NCI-H187 treated with DMSO at 0.1 percent for 48 hours (cell line): ENCODE results near the gene ADAMTS3.
"Not testable (repeated sequence)": the region's sequence is repeated elsewhere in the genome, so short reads cannot be mapped to it uniquely, and the experiment has no call there.

Source experiments
- DNase-seq: peaks from one replicate; lab custom pipeline; 2025; lab: John Stamatoyannopoulos, UW

ADAMTS3 gene

DNA sequence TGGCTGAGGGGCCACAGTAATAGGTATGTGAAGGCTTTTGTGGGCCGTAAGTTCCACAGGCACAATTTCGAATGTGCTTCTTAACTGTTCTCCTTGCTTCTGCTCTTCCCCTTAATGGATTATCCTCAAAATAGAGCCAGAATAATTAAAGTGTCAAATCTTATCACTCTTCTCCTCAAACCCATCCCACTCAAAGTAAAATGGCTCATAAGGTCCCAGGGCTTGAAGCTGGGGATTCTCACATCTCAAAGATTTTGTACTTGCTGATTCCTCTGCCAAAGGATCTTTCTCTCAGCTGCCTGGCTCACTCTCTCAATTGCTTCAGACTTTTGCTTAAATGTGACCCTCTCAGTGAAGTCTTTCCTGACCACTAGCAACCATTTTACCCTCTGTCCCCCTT, 16.6 kb downstream of the ADAMTS3 start:
- DNase-seq = no peak

DNA sequence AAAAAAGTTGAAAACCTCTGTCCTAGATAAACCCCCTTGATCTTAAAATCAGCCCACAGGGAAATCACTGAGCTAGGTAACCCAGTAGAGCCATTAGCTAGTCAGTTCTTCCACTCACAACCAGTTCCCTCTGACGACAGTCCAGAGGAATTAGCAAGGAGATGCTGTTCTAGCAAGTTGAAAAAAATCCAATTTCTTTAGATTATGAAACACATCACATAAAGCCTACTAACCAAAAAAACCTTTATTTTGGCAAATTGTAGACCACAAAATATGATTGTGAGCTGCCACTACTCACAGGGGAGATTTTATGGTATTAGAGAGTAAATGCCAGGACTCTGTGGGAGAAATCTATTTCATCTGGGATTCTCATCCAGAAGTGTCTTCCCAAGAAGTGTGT, 22.6 kb downstream of the ADAMTS3 start:
- DNase-seq = no peak

DNA sequence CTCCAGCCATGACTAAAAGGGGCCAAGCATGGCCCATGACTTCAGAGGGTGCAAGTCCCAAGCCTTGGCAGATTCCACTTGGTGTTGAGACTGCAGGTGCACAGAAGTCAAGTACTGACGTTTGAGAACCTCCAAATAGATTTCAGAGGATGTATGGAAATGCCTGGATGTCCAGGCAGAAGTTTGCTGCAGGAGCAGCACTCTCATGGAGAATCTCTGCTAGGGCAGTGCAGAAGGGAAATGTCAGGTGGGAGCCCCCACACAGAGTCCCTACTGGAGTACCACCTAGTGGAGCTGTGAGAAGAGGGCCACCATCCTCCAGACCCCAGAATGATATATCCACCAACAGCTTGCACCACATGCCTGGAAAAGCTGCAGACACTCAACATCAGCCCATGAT, 28.3 kb downstream of the ADAMTS3 start:
- DNase-seq = not testable (repeated sequence)

- DNase-seq = no peak
Observed at GRCh38 chr4:72538006-72538405, 31.0 kb downstream of the ADAMTS3 start.

DNA sequence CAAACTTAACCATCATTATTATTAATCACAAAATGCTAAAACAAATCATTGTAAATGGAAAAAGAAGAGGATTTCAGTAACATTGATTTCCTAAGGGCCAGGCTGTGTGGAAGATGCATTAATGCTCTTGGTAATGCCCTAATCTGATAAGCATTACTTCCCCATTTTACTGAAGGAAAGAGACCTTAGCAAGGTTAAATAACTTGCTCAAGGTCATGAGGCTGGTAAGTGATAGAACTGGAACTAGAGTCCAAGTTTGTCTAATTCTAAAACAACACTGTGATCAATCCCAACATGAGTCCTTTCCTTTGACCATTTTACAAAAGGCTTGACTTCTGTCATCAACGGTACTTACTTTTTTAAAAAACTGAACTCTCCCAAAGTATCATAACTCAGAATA, 32.6 kb downstream of the ADAMTS3 start:
- no peak for DNase-seq

DNA sequence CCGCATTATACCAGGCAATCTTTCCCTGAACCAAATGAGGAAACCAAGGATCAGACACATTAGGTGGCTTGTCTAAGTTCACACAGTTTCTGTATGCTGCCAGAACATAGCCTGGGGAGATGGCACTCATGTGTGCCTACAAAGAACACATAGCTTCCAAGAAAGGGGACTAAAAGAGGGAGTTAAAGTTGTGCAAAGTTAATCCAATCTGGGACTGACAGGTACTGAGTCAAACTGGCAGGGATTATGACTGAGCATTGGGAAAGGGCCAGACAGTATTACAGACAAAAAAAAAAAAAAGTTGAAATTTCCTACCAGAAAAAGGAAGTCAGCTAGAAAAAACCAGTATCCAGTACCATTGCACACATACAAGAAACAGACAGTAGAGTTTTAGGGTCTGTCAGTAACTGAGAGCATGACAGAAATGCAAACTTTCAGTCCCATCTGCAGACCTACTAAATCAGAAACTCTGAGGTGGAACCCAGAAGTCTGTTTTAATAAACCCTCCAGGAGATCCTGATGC, 37.2 kb downstream of the ADAMTS3 start:
- DNase-seq = no peak

GRCh38 chr4:72531322-72531721, 37.7 kb downstream of the ADAMTS3 start:
- no peak for DNase-seq

GRCh38 chr4:72529148-72529822, 39.7 kb downstream of the ADAMTS3 start:
- no peak for DNase-seq

- DNase-seq = no peak
Observed at GRCh38 chr4:72527038-72527646, 41.9 kb downstream of the ADAMTS3 start.

GRCh38 chr4:72525938-72526337, 43.1 kb downstream of the ADAMTS3 start:
- no peak for DNase-seq

GRCh38 chr4:72522440-72522839, 46.6 kb downstream of the ADAMTS3 start:
- DNase-seq = no peak

DNA sequence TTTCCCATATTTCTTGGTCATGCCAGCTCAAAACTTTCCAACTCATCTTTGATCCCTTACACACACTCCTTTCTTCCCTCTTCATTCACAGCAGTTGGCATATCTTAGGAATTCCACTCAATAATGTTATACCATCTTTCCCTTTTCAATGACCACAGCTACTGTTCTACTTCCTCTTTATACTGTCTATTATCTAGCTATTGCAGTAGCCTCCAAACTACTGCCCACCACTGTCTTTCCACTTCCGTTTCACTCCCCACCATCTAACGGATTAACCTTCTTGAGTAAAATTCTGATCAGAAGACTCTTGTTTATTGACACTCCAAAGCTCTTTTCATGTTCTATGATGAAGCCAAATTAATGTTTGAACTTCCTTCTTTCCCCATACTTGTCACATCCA, 55.8 kb downstream of the ADAMTS3 start:
- DNase-seq = no peak

DNA sequence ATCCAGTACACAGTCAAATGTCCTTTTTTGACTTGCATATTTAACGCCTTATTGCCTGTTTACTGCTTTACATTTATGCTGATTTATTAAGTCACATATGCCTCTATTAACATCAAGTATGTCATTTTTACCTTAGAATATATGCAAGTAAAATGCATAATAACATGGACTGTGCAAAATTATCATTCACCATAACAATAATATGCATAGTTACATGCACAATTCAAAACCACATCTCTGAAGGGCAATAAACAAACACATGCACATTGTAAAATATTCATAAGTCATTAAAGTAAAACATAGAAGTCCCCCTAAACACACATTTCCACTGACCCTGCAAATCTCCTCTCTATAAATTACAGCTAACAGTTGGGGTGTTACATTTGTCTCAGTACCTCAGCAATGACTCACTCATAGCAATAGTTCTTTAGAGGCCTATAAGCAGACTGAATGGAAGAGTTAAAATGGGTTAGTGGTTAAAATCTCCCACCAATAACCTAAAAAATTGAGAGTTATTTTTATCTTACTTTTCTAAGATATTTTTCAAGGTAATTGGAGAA, 61.1 kb downstream of the ADAMTS3 start:
- DNase-seq = no peak

GRCh38 chr4:72507167-72507566, 61.9 kb downstream of the ADAMTS3 start:
- no peak for DNase-seq

- DNase-seq = no peak
Observed at GRCh38 chr4:72505314-72505744, 63.7 kb downstream of the ADAMTS3 start.

- no peak for DNase-seq
Observed at GRCh38 chr4:72500214-72500613, 68.8 kb downstream of the ADAMTS3 start.

- no peak for DNase-seq
Observed at GRCh38 chr4:72496119-72496518, 72.9 kb downstream of the ADAMTS3 start.

GRCh38 chr4:72494156-72494555, 74.9 kb downstream of the ADAMTS3 start:
- DNase-seq = no peak

GRCh38 chr4:72489267-72489666, 79.8 kb downstream of the ADAMTS3 start:
- no peak for DNase-seq

GRCh38 chr4:72486991-72487390, 82.0 kb downstream of the ADAMTS3 start:
- no peak for DNase-seq

DNA sequence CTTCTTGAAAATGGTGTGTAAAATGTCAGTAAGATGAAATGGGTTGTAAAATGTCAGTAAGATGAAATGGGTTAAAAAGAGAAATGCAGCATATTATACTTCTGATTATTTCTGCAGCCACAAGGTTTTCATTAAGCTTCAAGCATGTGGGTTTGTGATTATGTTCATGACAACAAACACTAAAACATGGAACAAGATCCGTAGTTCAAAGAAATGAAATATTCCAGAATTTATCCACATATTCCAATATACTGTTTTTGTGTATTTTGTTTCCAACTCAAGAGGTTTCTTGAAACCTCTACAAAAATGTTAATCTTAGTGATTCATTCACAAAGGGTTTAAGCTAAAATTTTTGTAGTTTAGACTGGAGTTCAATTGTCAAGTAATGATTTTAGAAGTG, 84.0 kb downstream of the ADAMTS3 start:
- DNase-seq = no peak

DNA sequence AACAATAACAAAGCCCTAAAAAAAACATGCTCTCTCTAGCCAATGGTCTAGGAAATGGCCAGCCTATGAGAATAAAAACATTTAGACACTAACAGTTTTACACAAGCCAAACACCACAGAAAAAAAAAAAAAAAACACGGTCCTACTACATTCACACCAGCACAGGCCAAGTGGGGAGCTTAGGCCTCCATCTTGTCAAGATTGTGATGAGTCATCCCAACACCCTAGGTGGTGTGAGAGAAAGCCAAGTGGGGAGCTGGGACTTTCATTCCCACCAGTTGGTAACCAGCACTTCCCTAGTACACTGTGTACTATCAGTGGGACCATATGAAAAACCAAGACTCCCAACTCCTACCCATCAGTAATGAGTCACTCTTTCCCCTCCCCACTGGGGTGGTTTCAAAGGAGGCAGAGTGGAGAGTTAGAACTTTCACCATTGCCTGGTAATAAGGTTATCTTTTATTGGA, 95.6 kb downstream of the ADAMTS3 start:
- DNase-seq = no peak

- DNase-seq = no peak
Observed at GRCh38 chr4:72471816-72472215, 97.2 kb downstream of the ADAMTS3 start.
